SH-SY5Y (cell line): Measurements from ENCODE around the gene SOWAHC.

Source experiments
- GATA2 ChIP-seq: IDR thresholded peaks from 2 replicates; pipeline ENCODE4 v1.6.1; 2011; ENCODE audit warnings: mild to moderate bottlenecking, low read depth, low read length
- GATA3 ChIP-seq: IDR thresholded peaks from 2 replicates; pipeline ENCODE4 v1.6.1; 2011; ENCODE audit warnings: low read depth, mild to moderate bottlenecking, low read length, moderate library complexity

DNA sequence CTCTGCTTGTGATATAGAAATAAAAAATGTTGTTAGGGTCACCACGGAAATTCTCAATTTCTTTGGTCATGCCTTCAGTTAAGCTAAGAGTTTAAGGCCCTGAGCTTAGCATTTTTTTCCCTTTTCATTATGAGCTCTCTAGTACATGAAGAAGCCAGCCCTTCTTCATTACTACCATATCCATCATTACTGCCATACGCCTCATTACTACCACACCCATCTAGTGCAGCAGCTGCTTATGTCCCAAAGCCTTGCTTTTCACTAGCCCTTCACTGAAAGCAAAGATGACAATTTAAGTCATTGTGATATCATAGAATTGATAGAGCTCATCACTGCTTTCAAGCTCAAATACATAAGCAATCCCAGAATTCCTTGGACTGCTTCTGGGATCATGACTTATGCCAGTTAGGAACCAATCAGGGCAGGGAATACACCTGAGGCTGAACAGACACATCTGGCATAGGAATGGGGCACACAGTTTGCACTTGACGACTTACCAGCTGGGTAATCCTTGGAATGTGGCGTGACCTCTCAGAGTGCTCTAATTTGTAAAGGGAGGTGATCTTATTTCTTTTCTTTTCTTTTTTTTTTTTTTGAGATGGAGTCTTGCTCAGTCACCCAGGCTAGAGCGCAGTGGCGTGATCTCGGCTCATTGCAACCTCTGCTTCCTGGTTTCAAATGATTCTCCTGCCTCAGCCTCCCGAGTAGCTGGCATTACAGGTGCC is 40.3 kb downstream of the SOWAHC start:
- TF ChIP-seq GATA3 (no peak), GATA2 (no peak)
